Activated CD4-positive, alpha-beta memory T cell treated with anti-CD3 and anti-CD28 coated beads for 36 hours (primary cell): ENCODE results near the gene POLR2E. TPM values are rescaled to one million over a fixed set of nuclear protein-coding genes. Genes with fewer than 3 reads are reported as not detected.

Experiments used
- CTCF ChIA-PET: fragments of 350-600 bp; sonication (Branson Sonifier 250); formaldehyde crosslinking; loops from one replicate; lab custom pipeline; 2021; ENCODE audit warnings: antibody characterized with exemption, inconsistent platforms; lab: Charles Lee
- POLR2A ChIA-PET: fragments of 350-600 bp; sonication (Branson Sonifier 250); formaldehyde crosslinking; loops from one replicate; lab custom pipeline; 2021; ENCODE audit warnings: antibody characterized with exemption; lab: Charles Lee
- DNase-seq: peaks from one replicate; pipeline ENCODE4 v3.0.0-alpha.2; 2020
- H3K27ac Mint-ChIP-seq: one replicate; pipeline ENCODE4 v1.8.0; 2021; ENCODE audit warnings: mixed read lengths
- H3K27me3 Mint-ChIP-seq: one replicate; pipeline ENCODE4 v1.8.0; 2021; ENCODE audit warnings: mixed read lengths
- H3K36me3 Mint-ChIP-seq: one replicate; pipeline ENCODE4 v1.8.0; 2021; ENCODE audit warnings: mixed read lengths
- H3K4me1 Mint-ChIP-seq: one replicate; pipeline ENCODE4 v1.8.0; 2021; ENCODE audit warnings: low read depth, mixed read lengths
- H3K4me3 Mint-ChIP-seq: one replicate; pipeline ENCODE4 v1.8.0; 2021; ENCODE audit warnings: mild to moderate bottlenecking, mixed read lengths
- H3K9me3 Mint-ChIP-seq: one replicate; pipeline ENCODE4 v1.8.0; 2021; ENCODE audit warnings: mixed read lengths
- intact Hi-C: fragments of 100-400 bp; cut with micrococcal nuclease; formaldehyde crosslinking; loops from one replicate; pipeline ENCODE4 v1.15.1; 2023
- total RNA-seq, 2 experiments: library from RNA; stranded (reverse); gene quantifications; one replicate each; pipeline ENCODE4 v1.2.3, GENCODE V29; 2021

POLR2E gene
- total RNA-seq, 2 experiments from 2014 or later: 204 to 207 TPM

DNA sequence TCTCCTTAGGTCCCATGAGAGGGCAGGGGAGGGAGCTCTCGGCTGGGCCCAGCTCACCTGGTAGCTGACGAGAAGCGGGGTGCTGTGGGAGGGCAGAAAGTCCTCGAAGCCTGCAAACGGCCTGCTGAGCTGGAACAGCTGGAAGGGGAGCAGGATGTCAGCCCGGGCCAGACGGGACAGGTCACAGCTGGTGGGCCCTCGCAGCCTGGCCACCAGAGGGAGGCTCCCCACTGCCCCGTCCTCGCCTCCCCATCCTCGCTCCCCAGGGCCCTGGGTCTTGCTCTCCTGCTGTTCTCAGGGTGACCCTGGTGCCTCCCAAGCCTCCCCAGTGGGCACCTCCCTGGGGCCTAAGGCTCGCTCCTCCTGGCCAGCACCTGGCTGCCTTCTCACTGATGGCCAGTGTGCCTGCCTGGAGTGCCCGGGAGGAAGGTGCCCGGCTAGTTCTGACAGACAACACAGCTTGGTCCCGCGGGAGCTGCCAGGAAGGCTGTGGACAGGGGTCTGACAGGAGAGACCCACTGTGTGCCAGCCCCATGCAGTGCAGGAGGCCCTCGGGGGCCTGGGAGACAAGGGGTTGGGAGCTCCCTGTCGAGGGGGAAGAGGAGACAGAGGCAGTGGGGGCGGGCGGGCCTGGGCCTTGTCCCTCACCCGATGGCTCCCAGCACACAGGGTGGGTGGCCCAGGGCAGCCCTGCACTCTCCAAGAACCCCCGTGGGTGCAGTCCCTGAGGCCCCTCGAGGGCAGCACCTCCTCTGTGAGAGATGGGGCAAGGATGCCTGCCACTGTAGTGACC lies 28.9 kb upstream of the POLR2E start:
- intact Hi-C loops: no loop called here
- Mint-ChIP-seq H3K27ac (no peak overlapping the region), H3K27me3 (no peaks in the 10 kb centered on the region), H3K4me3 (no peak overlapping the region), H3K4me1 (peaks cover 13% of the 10 kb centered on the region), H3K36me3 (peaks cover 35% of the 10 kb centered on the region), H3K9me3 (no peaks in the 10 kb centered on the region)
- CTCF ChIA-PET: interaction anchor here (1.0 to 1.8 kb wide), 2 partner anchors 11 to 70 kb away, joined by 6 read pairs; no protein-coding TSS in a partner anchor
- POLR2A ChIA-PET: interaction anchor here (1.2 kb wide), 1 partner anchor 12 kb away, joined by 4 read pairs; no protein-coding TSS in a partner anchor
- no peak for DNase-seq

GRCh38 chr19:1123381-1123780 lies 28.2 kb upstream of the POLR2E start:
- H3K9me3 Mint-ChIP-seq: no peaks in the 10 kb centered on the region
- peaks cover 11% of the 10 kb centered on the region for H3K4me1 Mint-ChIP-seq
- H3K4me3 Mint-ChIP-seq: no peak overlapping the region
- peaks cover 42% of the 10 kb centered on the region for H3K36me3 Mint-ChIP-seq
- CTCF ChIA-PET: interaction anchor here (1.0 to 1.8 kb wide), 2 partner anchors 10 to 70 kb away, joined by 6 read pairs; no protein-coding TSS in a partner anchor
- no peak overlapping the region for H3K27ac Mint-ChIP-seq
- intact Hi-C loops: no loop called here
- H3K27me3 Mint-ChIP-seq: no peaks in the 10 kb centered on the region
- no peak for DNase-seq
- POLR2A ChIA-PET: interaction anchor here (1.2 kb wide), 1 partner anchor 11 kb away, joined by 4 read pairs; no protein-coding TSS in a partner anchor

- H3K27ac Mint-ChIP-seq: peak overlapping the region; percentile 76
- ChIA-PET CTCF (interaction anchor here (1.8 kb wide), 1 partner anchor 10 kb away, joined by 6 read pairs; no protein-coding TSS in a partner anchor), POLR2A (interaction anchor here (1.2 kb wide), 1 partner anchor 11 kb away, joined by 4 read pairs; no protein-coding TSS in a partner anchor)
- H3K4me3 Mint-ChIP-seq: no peak overlapping the region
- DNase-seq: peak; percentile 80
- no peaks in the 10 kb centered on the region for H3K27me3 Mint-ChIP-seq
- peaks cover 11% of the 10 kb centered on the region for H3K4me1 Mint-ChIP-seq
- no peaks in the 10 kb centered on the region for H3K9me3 Mint-ChIP-seq
- intact Hi-C loops: no loop called here
- H3K36me3 Mint-ChIP-seq: peaks cover 45% of the 10 kb centered on the region
Measured at GRCh38 chr19:1122972-1123363, 27.8 kb upstream of the POLR2E start.

DNA sequence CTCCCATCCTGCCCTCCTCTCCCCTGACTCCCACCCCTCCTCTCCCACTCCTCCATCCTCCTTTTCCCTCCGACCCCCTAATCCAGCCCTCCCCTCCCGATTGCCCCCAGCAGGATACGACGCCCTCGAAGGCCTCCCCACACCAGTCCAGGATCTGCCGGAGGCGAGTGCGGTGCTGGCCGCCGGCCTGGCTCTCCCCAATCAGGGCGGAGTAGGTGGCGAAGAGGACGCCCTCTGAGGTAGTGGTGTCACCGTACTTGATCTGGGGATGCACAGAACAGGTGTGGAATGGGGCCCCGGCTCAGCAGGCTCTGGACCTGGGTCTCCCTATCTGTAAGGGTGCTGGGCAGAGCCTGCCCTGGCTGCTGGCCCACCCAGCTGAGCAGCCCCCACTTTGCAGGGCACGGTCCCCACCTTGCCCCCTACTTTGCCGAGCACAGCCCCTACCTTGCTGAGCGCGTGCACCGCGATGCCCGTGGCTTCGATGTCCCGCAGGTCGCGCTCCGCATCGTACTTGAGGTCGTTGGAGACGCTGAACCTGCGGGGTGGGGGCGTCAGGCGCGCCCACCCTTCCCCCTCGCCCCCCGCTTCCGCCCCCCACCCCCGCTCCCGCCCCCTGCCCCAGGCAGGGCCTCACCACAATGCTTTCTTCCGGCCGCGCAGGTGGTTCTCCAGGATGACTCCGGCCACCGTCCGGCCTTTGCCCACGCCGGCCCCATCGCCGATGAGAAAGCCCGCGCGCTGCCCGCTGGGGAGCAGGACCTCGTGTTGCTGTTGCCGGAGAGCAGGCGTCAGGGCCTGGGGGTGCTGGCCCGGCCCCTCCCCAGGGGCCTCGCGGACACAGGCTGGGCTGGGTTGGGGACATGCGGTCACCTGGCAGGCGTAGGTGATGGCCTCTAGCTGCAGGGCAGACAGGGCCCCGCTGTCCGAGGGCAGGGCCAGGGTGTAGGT lies 27.1 kb upstream of the POLR2E start:
- H3K9me3 Mint-ChIP-seq: no peaks in the 10 kb centered on the region
- H3K36me3 Mint-ChIP-seq: peaks cover 40% of the 10 kb centered on the region
- DNase-seq: no peak
- no peak overlapping the region for H3K4me3 Mint-ChIP-seq
- CTCF ChIA-PET: no interaction called here
- H3K27me3 Mint-ChIP-seq: no peaks in the 10 kb centered on the region
- intact Hi-C loops: no loop called here
- POLR2A ChIA-PET: no interaction called here
- peaks cover 9% of the 10 kb centered on the region for H3K4me1 Mint-ChIP-seq
- H3K27ac Mint-ChIP-seq: peak overlapping the region; percentile 76

DNA sequence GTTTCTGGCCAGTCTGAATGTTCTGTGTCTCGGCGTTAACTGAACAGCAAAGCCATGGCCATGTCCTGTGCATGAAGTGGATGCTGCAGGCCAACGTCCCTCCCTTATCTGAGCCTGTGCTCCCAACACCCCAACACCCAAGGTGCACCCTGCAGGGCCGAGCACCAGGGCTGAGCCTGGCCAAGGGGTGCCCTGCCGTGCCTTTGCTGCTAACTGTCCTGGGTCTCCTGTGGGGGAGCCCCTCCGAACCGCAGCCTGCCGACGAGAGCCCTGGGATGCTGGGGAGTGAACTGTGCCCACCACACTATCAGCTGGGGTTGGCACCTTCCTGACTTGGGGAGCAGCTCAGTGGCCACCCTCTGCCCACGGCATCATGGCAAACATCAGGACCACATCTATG lies 26.2 kb upstream of the POLR2E start:
- H3K4me3 Mint-ChIP-seq: no peak overlapping the region
- intact Hi-C loops: no loop called here
- peaks cover 37% of the 10 kb centered on the region for H3K36me3 Mint-ChIP-seq
- ChIA-PET CTCF (no interaction called here), POLR2A (no interaction called here)
- DNase-seq: no peak
- H3K4me1 Mint-ChIP-seq: peaks cover 2% of the 10 kb centered on the region
- no peaks in the 10 kb centered on the region for H3K27me3 Mint-ChIP-seq
- H3K9me3 Mint-ChIP-seq: no peaks in the 10 kb centered on the region
- H3K27ac Mint-ChIP-seq: peak overlapping the region; percentile 1

DNA sequence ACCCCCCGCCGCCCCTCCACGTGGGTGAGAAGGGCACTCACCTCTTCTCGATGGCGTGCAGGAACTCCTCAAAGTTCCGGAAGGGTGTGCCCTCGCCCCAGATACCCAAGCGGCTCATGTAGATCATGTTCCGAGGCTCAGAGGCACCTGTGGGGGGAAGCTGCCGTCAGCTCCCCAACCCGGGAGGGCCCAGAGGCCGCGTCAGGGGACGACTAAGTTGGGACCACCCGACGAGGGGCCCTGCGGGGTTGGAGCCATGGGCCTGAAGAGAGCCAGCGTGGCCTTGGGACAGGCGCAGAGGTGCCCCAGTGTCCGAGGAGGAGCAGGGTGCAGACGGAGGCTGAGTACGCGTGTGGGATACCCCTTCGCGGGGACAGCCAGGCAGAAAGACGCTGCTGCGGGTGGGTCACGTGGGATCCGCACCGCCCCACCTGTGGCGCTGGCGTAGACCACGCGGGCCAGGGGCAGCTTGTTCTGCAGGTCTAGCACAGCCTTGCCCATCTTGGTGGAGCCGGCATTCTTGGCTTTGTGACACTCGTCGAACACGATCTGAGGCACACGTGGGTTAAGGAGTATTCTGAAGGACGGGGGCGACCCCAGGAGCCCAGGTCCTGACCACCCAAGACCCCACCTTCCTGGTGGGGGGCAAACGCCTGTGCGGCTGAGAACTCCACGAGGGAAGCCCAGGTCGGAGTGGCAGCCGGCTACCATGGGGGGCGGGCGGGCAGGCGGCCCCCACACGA lies 24.5 kb upstream of the POLR2E start:
- ChIA-PET CTCF (no interaction called here), POLR2A (no interaction called here)
- Mint-ChIP-seq H3K9me3 (no peaks in the 10 kb centered on the region), H3K4me1 (peaks cover 2% of the 10 kb centered on the region), H3K27ac (no peak overlapping the region), H3K4me3 (no peak overlapping the region), H3K27me3 (no peaks in the 10 kb centered on the region), H3K36me3 (peaks cover 32% of the 10 kb centered on the region)
- no peak for DNase-seq
- intact Hi-C loops: no loop called here

- Mint-ChIP-seq H3K27me3 (no peaks in the 10 kb centered on the region), H3K4me1 (peaks cover 2% of the 10 kb centered on the region), H3K27ac (no peak overlapping the region), H3K36me3 (peaks cover 32% of the 10 kb centered on the region), H3K4me3 (no peak overlapping the region), H3K9me3 (no peaks in the 10 kb centered on the region)
- ChIA-PET CTCF (no interaction called here), POLR2A (no interaction called here)
- intact Hi-C loops: no loop called here
- no peak for DNase-seq
Measured at GRCh38 chr19:1118999-1119398, 23.8 kb upstream of the POLR2E start.

GRCh38 chr19:1117654-1118053 lies 22.5 kb upstream of the POLR2E start:
- Mint-ChIP-seq H3K4me3 (no peak overlapping the region), H3K4me1 (peaks cover 2% of the 10 kb centered on the region), H3K27ac (peak overlapping the region; percentile 23), H3K36me3 (peaks cover 34% of the 10 kb centered on the region), H3K27me3 (no peaks in the 10 kb centered on the region), H3K9me3 (no peaks in the 10 kb centered on the region)
- ChIA-PET POLR2A (no interaction called here), CTCF (interaction anchor here (1.4 kb wide), 1 partner anchor 13 kb away, joined by 3 read pairs; no protein-coding TSS in a partner anchor)
- no peak for DNase-seq
- intact Hi-C loops: no loop called here

DNA sequence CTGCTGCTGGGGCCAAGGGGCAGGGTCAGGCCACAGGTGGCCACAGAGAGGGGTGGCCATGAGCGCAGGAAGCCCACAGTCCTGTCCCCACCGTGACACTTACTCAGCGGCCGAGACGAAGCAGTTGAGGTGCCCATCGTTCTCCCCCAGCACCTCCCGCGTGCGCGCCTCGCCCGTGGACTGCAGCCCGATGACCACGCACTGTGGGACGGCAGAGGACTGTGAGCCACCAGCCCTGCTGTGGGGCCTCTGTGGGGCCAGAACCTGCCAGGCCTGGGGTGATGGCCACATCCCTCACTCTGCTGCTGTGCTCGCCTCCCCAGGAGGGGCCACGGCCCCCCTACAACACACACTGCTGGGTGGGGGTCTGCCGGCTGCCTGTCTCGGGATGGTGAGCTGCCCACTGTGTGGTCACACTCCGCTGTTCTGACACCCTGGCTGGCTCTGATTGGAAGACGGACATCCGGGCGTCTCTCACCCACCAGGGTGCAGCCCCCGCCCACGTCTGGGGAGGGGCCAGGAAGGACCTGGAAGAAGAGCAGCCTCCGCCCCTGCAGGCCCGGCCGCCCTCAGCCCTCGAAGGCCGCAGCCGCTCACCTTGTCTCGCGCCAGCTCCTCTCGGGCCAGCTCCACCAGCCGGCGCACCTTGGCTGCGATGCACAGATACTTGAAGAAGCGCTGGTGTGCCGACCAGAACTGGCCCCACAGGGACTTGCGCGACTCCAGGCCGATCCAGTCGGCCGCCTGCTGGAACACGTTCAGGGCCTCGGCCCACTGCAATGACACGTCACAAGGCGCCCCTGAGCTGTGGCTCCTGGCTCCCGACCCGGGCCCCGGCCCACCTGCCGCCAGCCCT lies 21.8 kb upstream of the POLR2E start:
- H3K27me3 Mint-ChIP-seq: no peaks in the 10 kb centered on the region
- peaks cover 34% of the 10 kb centered on the region for H3K36me3 Mint-ChIP-seq
- ChIA-PET POLR2A (interaction anchor here (0.6 kb wide), 1 partner anchor 40 kb away, joined by 3 read pairs; no protein-coding TSS in a partner anchor), CTCF (interaction anchor here (1.4 kb wide), 1 partner anchor 14 kb away, joined by 3 read pairs; no protein-coding TSS in a partner anchor)
- no peaks in the 10 kb centered on the region for H3K9me3 Mint-ChIP-seq
- H3K27ac Mint-ChIP-seq: no peak overlapping the region
- peaks cover 2% of the 10 kb centered on the region for H3K4me1 Mint-ChIP-seq
- DNase-seq: no peak
- no peak overlapping the region for H3K4me3 Mint-ChIP-seq
- intact Hi-C loops: no loop called here

DNA sequence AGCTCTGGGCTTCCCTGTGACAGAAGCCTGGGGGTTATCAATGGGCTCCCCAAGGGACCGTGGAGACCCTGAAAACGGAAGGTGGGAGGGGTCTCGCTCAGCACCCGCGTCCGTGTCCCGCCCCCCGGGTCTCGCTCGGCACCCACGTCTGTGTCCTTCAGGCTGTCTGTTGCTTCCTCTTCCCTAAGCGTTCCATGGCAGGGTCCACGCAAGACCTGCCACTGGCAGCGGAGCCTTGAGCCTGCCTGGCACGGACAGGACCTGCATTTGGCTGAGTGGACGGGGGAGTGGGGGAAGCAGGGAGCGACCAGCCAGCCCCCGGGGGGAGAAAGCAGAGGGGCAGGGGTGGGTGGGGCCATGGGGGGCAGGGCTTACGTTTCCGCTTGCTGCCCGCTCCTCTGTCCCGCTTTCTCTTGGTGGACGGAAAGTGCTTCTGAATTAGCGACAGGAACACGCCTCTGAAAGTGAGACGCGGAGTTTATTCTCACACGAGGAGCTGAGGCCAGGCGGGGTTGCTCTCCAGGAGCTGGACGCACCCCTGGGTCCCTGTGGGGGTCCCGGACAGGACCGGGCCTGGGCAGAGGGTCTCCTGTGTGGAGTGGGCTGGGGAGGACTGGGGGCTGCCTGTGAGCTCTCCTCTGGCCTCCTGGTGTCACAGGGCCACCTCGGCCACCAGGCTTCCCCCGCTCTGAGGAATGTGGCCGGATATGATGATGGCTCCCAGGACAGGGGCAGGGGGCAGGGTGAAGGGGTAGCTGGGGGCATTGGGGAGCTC lies 20.7 kb upstream of the POLR2E start:
- ChIA-PET CTCF (no interaction called here), POLR2A (no interaction called here)
- no peak for DNase-seq
- peaks cover 2% of the 10 kb centered on the region for H3K4me1 Mint-ChIP-seq
- H3K9me3 Mint-ChIP-seq: no peaks in the 10 kb centered on the region
- intact Hi-C loops: no loop called here
- no peaks in the 10 kb centered on the region for H3K27me3 Mint-ChIP-seq
- no peak overlapping the region for H3K4me3 Mint-ChIP-seq
- peaks cover 26% of the 10 kb centered on the region for H3K36me3 Mint-ChIP-seq
- no peak overlapping the region for H3K27ac Mint-ChIP-seq
